ENCODE results near the gene NME1.

DNA sequence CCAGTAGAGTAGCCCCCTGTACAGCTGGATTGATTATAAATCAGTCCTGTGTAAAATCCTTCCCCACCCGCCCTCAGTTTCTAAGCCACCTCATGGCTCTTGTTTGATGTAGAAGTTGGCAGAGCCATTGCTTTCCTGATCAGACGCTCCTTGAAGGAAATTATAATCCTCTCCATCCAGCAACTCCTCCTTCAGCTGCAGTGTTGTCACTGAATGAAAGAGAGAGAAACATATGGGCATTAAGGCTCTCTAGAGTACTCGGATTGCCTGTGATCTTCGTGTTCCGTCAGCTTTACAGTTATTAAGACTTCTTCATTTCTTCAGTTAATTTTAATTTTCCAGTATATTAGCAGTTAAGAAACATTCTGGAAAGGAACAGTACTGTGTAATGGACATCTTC is 27.1 kb downstream of the NME1 start:
- TF ChIP-seq, protein P1, sequence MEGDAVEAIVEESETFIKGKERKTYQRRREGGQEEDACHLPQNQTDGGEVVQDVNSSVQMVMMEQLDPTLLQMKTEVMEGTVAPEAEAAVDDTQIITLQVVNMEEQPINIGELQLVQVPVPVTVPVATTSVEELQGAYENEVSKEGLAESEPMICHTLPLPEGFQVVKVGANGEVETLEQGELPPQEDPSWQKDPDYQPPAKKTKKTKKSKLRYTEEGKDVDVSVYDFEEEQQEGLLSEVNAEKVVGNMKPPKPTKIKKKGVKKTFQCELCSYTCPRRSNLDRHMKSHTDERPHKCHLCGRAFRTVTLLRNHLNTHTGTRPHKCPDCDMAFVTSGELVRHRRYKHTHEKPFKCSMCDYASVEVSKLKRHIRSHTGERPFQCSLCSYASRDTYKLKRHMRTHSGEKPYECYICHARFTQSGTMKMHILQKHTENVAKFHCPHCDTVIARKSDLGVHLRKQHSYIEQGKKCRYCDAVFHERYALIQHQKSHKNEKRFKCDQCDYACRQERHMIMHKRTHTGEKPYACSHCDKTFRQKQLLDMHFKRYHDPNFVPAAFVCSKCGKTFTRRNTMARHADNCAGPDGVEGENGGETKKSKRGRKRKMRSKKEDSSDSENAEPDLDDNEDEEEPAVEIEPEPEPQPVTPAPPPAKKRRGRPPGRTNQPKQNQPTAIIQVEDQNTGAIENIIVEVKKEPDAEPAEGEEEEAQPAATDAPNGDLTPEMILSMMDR (IDR thresholded peaks at IDR 0.05), result no peak
- no peak for TF ChIP-seq POLR2A (IDR thresholded peaks at IDR 0.05)
